HG03064 (cell line): Measurements from ENCODE around the gene AKNAD1.

ENCODE experiments used
- ATAC-seq: cut with Tn5 transposase; IDR thresholded peaks from one replicate; pipeline ENCODE4 v1.9.1; 2021; ENCODE audit warnings: low read depth; ENCODE audit not compliant: unreplicated experiment

AKNAD1 gene

DNA sequence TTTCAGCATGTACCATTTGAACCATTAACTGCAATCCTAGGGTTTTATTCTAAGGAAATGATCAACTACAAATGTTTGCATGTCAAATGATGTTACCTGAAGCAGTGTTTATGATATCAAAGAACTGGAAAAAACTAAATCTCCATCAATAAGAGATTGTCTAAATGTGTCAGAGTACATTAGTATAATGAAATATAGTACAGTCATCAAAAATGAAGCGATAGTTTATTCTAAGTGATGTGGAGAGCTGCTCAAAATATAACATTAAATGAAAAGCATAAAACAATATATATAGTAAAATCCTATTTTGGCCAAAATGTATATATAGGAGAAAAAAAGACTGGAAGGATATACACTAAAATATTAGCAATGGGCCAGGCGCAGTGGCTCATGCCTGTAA is 24.0 kb downstream of the AKNAD1 start:
- no peak for ATAC-seq

DNA sequence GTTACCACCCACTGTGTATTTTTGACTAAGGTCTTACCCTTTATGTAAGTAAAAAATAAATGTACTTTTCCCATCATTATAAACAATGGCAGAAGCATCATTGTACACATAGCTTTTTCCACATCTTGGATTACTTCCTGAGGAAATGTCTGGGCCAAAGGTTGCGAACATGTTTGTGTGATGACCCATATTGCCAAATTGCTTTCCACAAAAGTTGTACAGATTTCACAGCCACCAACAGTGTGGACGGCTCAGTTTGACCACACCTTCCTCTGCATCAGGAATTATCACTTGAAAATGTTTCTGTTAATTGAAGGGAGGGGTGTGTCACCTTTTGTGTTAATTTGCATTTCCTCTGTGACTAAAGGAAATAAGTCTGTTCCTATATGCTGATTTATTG is 25.7 kb downstream of the AKNAD1 start:
- ATAC-seq = no peak

DNA sequence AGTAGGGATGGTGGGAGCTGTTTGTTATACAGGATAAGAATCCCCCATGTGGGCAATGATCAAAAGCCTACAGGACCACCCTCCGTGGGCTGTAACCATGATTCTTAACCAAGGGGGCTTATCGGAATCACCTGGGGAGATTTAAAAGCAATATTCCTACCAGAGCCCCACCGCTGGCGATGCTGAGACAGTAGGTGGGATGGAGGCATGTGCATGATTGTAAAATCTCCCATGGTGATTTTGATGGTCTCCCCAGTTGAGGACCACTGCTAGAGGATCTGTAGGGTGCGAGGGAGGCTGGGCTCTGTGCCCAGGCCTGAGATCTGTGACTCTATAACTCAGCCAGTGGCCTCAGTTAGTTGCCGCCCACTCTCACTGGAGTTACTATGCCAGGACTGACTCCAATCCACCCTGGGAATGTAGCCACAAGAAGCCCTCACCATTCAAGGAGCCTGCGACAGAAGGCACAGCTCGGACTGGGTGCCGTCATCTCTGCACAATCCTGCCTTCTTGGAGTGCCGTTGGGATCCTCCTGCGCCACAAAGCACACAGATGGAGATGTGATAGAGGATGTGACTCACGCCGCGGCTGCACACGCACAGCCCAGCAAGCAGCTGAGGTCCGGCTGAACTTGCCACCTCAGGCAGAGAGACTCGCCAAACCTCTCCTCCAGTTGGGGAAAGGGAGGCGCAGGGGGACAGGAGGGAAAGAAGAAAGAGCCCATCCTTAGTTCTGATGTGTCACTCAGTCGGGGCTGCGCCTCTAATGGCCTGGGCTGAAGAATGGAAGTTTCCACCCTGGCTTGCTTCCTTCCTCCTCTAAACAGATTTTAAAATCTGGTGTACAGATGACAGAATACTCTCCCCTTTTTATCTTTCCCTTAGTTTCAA is 26.5 kb downstream of the AKNAD1 start:
- no peak for ATAC-seq

GRCh38 chr1:108829498-108829916 is 27.4 kb downstream of the AKNAD1 start:
- ATAC-seq = no peak

- no peak for ATAC-seq
Measured at GRCh38 chr1:108828074-108828961, 28.6 kb downstream of the AKNAD1 start.

DNA sequence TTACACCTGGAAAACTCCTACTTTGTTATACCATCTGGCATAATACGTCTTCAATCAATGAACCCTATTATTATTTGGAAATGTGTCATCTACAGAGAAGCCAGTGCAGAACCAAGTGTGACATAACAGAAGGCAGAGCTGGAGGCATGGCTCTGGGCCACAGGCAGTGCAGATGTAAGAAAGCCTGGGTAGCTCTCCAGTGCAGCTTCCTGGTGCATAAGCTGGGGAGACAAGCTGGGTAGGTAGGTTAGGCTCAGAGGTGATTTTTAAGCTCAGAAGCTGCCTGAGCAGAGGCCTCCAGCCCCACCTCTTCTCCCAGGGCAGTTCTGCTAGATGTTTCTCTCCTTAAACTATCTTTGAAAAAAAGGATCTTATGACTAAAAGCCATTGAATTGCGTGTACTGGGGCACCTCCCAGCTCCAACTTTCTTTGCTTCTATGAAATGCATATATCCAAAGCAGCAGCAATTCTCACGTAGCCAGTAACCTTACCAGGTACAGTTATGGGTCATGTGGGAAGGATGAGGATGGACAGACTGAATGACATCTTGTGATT is 30.7 kb downstream of the AKNAD1 start:
- ATAC-seq = no peak

GRCh38 chr1:108824051-108824450 is 32.8 kb downstream of the AKNAD1 start:
- no peak for ATAC-seq

GRCh38 chr1:108823632-108824031 is 33.3 kb downstream of the AKNAD1 start:
- no peak for ATAC-seq

DNA sequence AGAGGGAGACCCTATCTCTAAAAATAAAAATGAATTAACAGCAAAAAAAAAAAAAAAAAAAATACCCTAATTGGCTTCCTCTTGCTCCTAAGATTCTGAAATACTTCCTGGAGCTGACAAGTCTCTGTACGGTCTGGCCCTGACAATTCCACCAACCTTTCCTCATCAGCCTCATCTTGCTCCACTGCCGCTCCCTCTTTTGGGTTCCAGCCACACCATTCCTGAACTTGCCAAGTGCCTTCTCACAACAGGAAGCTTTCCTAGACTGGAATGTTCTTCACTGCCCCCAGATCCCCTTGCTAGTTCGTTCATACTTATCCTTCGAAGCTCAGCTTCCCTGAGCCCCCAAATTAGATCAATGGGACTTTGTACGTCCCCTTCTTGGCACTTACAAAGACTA is 37.0 kb downstream of the AKNAD1 start:
- ATAC-seq = no peak

- ATAC-seq = no peak
Measured at GRCh38 chr1:108817811-108818210, 39.1 kb downstream of the AKNAD1 start.

- ATAC-seq = no peak
Measured at GRCh38 chr1:108817016-108817415, 39.9 kb downstream of the AKNAD1 start.

- ATAC-seq = no peak
Measured at GRCh38 chr1:108816049-108816893, 40.6 kb downstream of the AKNAD1 start.

DNA sequence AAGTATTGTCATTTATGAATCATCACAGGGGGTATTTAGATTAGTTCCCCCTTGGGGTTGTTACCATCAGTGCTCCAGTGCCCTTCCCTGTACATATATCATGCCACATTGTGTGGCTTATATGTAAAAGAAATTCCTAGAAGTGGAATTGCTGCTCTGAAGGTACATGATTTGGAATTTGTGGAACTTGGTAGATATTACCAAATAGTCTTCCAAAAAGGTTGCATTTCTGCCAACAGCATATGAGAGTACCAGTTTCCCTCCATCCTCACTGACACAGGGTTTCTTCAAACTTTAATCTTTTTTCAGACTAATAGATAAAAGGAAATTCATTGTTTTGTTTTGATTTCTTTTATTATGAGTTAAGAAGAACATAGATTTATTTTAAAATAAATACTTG is 41.3 kb downstream of the AKNAD1 start:
- ATAC-seq = no peak

DNA sequence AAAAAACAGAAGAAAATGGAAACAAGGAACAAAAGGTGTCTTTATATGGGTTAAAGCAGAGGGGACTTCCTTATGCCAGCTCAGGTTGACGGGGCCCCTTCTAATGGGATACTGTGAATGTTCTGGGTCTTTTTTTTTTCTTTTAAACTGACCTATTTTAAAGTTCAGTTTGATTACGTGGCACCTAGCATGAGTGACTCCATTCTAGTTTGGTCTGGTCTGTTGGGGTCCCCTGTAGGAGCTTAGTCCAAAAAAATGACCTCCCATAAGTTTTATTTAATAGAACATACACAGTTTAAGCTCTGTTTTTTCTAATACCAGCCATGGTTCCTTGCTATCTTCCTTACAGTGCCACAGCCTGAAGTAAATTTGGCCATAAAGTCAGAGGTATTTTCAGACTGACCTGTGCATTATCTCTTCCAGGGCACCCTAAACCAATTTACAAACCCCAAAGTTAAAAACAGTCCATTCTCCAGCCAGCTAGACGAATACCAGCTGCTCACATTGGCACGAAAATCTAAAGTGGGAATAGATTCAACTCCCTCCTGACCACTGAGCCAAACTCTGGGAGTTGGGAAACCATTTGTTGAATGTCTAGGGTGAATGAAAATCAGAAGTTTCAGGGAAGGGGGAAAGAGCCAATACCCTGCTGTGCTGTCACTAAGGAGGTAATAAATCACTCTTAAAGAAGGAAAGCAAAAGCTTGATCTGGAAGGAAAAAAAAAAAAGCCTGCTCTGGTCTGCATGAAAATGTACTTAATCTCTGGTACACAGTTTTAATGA is 42.4 kb downstream of the AKNAD1 start:
- no peak for ATAC-seq

GRCh38 chr1:108813326-108813725 is 43.6 kb downstream of the AKNAD1 start:
- no peak for ATAC-seq

DNA sequence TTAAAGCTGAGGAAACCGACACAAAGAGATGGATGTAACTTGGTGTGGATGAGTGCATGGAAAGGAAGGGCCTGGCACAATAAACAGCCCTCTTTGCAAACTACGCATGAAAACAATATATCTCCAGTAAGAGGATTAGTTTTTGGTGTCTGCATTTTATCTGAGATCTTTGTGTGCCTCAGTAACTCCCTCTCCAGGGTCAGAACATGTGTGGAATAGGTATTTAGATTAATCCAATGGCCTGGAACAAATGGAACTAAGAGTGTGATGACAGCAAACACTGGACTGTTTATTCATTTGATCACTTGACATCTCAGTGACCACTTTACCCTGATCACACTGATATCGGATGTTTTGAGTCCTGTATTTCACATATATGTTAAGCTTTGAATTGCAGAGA is 45.3 kb downstream of the AKNAD1 start:
- no peak for ATAC-seq

DNA sequence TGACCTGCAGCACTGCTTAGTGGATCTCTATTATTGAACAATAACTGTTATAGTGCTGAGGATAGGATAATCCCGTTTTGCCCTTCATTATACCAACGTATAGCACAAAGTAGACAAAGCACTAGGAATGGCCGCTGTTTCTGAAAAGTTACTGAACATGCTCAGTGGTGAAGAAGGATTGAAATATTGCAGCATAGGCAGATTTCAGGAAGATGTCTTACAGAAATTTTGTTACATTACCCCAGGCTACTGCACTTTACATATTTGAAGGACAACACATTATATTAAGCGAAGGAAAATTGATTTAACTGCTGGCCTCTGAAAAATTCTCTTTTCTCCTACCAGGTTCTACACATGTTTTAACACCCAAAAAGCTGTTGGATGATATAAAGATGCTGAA is 48.5 kb downstream of the AKNAD1 start:
- no peak for ATAC-seq

GRCh38 chr1:108803548-108803947 is 53.3 kb downstream of the AKNAD1 start:
- ATAC-seq = no peak

DNA sequence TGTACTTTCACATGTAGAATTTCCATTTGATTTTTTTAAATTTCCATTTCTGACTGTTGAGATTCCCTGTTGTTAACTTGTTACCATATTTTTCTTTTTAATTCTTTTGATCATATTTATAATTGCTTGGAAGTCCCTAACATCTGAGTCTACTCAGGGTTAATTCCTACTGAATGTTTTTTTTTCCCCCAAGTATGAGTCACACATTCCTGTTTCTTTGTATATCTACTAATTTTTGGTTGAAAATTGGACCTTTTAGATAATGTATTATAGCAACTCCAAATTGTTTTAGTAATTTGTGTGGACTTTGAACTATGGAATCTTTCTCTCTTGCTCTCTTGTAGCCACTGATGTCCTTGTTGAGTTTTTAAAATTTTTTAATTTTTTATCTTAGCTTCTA is 55.8 kb downstream of the AKNAD1 start:
- ATAC-seq = no peak

- ATAC-seq = no peak
Measured at GRCh38 chr1:108799001-108799400, 57.9 kb downstream of the AKNAD1 start.
